Tracheal epithelial cell (primary cell): Measurements from ENCODE around the gene UBALD2. TPM values are rescaled to one million over a fixed set of nuclear protein-coding genes. Genes with fewer than 3 reads are reported as not detected.

ENCODE experiments used
- total RNA-seq: library from RNA; depleted of rRNA; stranded (reverse); fragments of >200 nt; gene quantifications from 2 replicates; pipeline ENCODE4 v1.2.1, GENCODE V29; 2014

Gene UBALD2
- total RNA-seq: 4.7 and 5.3 TPM in 2 replicates

DNA sequence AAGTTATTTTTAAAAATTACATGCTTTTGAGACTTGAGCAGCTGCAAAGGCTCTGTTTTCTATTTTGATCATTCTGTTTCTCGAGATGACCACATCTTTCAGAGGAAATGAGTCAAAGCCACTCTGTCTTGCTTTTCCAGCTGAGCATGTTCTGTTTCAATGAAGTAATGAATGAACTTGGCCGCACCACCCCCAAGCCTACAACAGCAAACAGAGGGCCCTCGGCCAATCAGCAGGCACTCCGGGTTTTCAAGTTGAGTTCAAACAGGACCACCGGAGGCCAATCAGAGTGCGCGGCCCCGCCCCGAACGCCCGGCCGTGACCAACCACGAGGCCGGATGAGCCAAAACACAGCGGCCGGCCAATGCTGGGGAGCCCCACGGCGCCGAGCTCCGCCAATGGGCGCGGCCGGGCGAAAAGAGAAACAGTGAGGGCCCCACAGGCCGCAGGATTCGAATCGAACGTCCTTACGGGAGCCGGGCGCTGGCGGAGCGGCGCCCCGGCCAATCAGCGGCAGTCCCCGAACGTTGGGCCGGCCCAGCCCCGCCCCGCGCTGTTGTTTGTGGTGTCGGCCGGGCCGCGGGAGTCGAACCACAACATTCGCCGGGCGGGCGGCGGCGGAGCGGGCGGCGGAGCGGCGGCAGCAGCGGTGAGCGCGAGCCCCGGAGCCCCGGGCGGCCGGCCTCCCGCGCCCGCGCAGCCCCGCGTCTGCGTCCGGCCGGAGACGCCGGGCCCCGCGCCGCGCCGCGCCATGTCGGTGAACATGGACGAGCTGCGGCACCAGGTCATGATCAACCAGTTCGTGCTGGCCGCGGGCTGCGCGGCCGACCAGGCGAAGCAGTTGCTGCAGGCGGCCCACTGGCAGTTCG lies at the start of gene UBALD2:
Gene UBALD2 (plus strand): TSS at position 594 of the 869 bp plus-strand sequence. CDS start 158 bp downstream, at position 752.

DNA sequence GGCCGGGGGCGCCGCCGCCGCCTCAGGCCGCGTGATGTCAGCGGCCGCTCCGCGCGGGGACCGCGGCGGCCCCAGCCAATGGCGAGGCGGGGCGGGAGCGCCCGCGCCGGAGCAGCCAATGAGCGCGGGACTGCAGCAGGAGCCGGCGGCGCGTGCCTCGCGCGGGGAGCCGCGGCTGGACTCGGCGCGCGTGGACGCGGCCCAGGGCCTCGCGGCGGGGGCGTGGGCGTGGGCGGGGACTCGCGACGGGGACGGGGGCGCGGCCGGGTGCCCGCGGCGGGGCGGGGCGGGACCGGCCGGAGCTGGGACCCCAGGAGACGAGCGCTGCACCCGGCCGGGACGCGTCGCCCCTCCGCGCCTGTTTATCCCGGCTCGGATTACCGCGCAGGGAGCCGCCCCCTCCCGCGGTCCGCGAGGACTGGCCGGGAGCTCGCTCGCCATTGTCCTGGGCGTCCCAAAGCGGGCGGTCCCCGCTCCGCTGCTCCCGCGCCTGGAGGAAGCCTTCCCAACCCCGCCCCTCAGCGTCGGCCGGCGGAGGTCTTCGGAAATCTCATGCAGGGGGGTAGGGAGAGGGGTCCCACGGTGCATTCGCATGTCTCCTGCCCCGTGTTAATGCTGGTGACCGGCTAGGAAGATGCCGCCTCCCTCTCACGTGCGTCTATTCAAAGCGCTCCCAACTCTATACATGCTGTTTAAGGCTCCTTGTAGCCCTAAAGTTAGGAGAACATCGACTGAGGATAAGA lies 24.5 kb upstream of the UBALD2 start, which contains the start of gene RNF157:
Gene RNF157 (minus strand): TSS at position 33 of the 743 bp plus-strand sequence. CDS start 253 bp downstream, outside the sequence.

DNA sequence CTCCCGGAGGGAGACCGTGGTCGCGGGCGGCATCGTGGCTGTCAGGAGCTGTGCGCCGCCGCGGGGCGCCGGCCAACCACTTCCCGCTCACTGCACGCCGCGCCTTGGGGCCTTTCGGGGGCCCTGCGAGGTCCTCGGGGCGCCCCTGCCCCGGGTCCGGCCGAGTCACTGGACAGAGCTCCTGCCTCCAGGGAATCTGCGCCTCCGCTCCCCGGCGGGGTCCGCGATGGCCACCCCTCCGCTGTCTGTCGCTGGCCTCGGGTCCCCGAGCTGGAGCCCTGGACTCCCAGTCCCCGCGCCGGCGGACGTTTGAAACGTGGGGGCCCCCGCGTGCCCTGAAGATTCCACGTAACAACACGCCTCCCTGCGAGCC lies 42.8 kb downstream of the UBALD2 start, which contains the start of gene QRICH2:
Gene QRICH2 (minus strand): TSS at position 311 of the 373 bp plus-strand sequence. CDS start 278 bp downstream, at position 33.

Other genes starting within 250 kb of the UBALD2 start
- 28.2 and 44.8 TPM in 2 replicates for gene EVPL, start 238.0 kb upstream of the UBALD2 start, total RNA-seq
- gene SRP68, start 192.8 kb upstream of the UBALD2 start, total RNA-seq: 35.9 and 47.3 TPM in 2 replicates
- 0.21 TPM in 1 of 2 replicates, not detected in the other for gene GALR2, start 190.6 kb upstream of the UBALD2 start, total RNA-seq
- not detected in 2 replicates for gene ZACN, start 186.2 kb upstream of the UBALD2 start, total RNA-seq
- 39.9 and 71.1 TPM in 2 replicates for gene EXOC7, start 161.6 kb upstream of the UBALD2 start, total RNA-seq
- 0.24 TPM in 1 of 2 replicates, not detected in the other for gene FOXJ1, start 124.1 kb upstream of the UBALD2 start, total RNA-seq
- gene RNF157, start 24.9 kb upstream of the UBALD2 start, total RNA-seq: under 0.01 TPM in 1 of 2 replicates, not detected in the other
- gene QRICH2, start 42.9 kb downstream of the UBALD2 start, total RNA-seq: 1.3 and 4.1 TPM in 2 replicates
- 29.2 and 47.7 TPM in 2 replicates for gene PRPSAP1, start 88.6 kb downstream of the UBALD2 start, total RNA-seq
- 55.6 and 304 TPM in 2 replicates for gene SPHK1, start 119.3 kb downstream of the UBALD2 start, total RNA-seq
- 14.1 and 17.1 TPM in 2 replicates for gene UBE2O, start 187.8 kb downstream of the UBALD2 start, total RNA-seq
- gene AANAT, start 202.3 kb downstream of the UBALD2 start, total RNA-seq: not detected in 2 replicates
- 21.1 and 49.9 TPM in 2 replicates for gene RHBDF2, start 236.1 kb downstream of the UBALD2 start, total RNA-seq